Uterus (tissue), 2 donors: ENCODE measurements around the gene SSC4D.

Source experiments
- POLR2A ChIP-seq, 2 donors: fragments of 450-650 bp; IDR thresholded peaks; one replicate each; pipeline ENCODE4 v1.6.1; 2016; ENCODE audit warnings: antibody characterized with exemption in 2 of 2, mild to moderate bottlenecking in 1 of 2, moderate library complexity in 1 of 2
- TF ChIP-seq, protein P1 (sequence below), 4 experiments: fragments of 200-600 bp in 2 of 4; fragments of 450-650 bp in 2 of 4; sonication (generic) in 2 of 4; IDR thresholded peaks; one replicate each; pipeline ENCODE4 v1.5.1; 2016 to 2019; ENCODE audit warnings: antibody characterized with exemption in 4 of 4, mild to moderate bottlenecking in 2 of 4, moderate library complexity in 1 of 4

DNA sequence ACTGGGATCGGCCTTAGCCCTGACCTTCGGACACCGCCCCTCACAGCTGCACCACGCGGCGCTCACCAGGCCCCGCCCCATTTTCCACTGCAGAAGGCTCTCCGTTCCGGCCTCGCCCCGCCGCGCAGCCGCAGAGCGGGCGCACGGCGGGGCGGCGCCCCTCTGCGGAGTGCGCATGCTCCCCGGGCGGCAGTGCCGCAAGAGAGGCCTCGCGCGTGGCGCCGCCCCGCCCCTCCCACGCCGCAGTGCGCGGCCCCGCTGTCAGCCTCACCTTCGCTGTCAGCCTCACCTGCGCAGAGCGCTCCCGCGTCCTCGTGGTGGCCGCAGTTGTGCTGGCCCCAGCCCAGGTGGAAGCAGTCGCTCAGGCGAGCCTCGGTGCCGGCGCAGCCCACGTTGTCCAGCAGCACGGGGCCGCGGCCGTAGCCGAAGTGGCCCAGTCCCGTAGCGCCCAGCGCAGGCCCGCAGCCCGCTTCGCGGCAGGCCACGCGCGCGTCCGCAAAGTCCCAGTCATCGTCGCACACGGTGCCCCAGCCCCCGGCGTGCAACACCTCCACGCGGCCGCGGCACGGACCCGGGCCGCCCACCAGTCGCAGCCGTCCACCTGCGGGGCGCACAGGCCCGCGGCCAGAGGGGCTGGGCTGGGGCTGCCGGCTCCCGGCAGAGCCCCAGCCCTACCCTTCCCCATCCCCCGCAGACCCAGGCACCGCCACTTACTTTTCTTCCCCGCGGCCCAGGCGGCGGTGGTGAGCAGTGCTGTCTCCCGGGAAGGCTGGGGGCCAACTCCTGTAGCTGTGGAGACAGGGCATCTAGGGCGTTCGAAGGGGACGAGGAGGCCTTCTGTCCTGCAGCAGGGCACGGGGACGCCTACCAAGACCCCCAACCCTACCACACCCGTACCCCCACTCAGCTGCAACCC, 16.1 kb downstream of the SSC4D start:
- TF ChIP-seq, protein P1, sequence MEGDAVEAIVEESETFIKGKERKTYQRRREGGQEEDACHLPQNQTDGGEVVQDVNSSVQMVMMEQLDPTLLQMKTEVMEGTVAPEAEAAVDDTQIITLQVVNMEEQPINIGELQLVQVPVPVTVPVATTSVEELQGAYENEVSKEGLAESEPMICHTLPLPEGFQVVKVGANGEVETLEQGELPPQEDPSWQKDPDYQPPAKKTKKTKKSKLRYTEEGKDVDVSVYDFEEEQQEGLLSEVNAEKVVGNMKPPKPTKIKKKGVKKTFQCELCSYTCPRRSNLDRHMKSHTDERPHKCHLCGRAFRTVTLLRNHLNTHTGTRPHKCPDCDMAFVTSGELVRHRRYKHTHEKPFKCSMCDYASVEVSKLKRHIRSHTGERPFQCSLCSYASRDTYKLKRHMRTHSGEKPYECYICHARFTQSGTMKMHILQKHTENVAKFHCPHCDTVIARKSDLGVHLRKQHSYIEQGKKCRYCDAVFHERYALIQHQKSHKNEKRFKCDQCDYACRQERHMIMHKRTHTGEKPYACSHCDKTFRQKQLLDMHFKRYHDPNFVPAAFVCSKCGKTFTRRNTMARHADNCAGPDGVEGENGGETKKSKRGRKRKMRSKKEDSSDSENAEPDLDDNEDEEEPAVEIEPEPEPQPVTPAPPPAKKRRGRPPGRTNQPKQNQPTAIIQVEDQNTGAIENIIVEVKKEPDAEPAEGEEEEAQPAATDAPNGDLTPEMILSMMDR (IDR thresholded peaks at IDR 0.05): peak in 1 of 4 experiments; percentile 11
- peak; percentile 89 to 96 for TF ChIP-seq POLR2A (IDR thresholded peaks at IDR 0.05)
